ENCODE measurements around the gene CNN2.

Gene CNN2

DNA sequence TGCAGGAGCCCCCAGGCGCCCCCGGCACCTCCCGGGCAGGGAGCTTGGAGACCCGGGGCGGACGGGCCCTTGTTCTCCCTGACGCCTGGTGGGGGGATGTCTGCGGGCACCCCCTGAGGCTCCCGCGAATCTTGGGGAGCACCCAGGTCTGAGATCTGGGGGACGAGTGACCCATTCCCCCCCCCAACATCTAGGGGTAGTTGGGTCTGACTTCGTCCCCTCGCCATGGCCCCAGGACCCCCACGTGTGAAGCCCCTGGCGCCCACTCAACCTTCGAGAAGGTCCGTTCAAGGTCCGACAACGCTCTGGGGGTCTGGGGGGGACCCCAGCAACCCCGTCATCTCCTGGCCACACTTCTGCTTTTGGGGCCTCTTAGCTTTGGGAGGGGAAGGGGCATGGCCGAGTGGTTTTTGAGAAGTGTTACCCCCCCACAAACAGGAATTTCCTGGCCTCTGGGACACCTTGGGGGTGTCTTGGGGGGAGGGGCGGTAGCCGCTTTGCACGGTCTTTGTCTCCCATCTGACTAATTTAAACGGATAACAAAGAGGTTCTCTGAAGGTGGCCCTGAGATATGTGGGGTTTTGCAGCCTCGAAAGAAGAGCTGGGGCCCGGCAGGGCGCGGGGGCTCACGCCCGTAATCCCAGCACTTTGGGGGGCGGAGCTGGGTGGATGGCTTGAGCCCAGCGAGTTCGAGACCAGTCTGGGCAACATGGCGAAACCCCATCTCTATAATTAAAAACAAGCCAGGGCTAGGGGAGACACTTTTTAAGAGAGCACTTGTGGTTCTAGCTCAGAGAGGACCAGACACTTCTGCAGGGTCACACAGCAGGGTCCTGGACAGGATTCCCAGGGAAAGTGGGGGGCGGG lies 608 bp downstream of the CNN2 start:
- DNase-seq (ENCODE audit: low spot score): peak; percentile 47

DNA sequence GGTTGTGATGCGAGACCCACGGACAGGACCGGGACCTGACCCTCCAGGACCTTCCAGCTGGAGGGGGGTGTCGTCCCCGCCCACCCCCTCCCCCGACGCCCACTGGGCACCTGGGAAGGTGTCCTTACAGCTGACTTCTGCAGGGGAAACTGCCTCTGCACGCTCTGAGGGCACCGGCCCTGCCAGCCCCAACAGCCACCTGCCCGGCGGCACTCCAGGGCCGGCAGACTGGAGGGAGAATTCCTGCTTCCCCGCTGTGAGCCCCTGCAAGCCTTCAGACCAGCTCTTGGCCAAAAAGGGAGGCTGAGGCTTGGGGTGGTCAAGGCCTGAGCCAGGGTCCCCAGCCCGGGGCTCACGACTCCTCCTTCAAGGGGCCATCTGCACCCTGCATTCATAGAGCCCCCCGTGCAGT lies 1.2 kb downstream of the CNN2 start:
- peak; percentile 45 for DNase-seq (ENCODE audit: low spot score)

DNA sequence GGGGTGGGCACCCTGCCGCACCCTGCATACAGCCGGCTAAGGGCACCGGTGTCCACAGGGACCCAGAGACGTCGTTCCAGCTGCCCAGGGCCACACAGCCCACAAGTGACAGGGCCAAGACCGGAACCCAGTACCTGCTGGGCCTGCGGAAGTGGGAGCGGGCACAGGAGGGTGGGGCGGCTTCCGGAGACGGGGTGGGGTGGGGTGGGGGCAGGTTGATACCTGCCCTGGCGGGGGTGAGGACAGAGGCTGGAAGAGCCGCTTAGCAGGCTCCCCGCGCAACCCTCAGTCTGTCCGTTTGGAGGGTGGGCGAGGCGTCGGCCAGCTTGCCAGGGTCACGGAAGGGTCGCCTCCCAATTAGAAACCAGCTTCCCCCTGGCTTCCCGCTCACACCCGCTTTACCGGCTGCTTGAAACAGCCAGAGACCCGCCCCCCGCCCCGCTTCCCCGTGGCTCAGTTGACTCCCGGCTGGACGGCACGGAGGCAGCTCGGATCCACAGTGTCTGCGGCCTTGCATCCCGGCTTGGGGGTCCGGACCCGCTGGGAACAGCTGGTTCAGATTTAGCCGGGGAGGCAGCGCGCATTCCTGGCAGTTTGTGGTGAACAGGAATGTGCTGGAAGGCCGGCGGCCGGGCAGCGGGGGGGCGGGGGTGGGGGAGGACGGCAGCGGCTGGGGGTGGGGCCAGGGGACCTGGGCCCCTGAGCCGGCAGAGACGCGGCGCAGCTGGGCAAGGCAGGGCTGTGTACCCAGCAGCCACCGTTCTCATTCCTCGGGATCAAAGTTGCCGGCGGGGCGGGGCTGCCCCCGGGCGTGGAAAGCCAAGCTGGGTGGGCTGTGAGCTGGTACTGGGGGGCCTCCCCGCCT lies 1.9 kb downstream of the CNN2 start:
- peak; percentile 64 for DNase-seq (ENCODE audit: low spot score)

DNA sequence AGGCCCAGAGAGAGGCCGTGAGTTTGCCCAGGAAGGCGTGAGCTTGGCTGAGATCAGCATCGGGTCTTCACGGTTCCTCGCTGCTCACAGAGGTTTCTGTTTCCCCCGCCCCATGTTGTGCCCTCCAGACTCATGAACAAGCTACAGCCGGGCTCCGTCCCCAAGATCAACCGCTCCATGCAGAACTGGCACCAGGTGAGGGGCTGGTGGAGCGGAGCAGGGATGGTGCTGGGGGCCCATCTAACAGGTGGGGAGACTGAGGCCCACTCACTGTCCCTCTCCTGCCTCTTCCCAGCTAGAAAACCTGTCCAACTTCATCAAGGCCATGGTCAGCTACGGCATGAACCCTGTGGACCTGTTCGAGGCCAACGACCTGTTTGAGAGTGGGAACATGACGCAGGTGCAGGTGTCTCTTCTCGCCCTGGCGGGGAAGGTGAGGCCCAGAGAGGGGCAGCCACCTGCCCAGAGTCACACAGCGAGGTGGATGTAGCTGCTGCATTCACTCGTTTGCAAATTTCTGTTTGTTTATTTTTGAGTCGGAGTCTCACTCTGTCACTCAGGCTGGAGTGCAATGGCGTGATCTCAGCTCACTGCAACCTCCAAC lies 6.0 kb downstream of the CNN2 start:
- no peak for DNase-seq (ENCODE audit: low spot score)

DNA sequence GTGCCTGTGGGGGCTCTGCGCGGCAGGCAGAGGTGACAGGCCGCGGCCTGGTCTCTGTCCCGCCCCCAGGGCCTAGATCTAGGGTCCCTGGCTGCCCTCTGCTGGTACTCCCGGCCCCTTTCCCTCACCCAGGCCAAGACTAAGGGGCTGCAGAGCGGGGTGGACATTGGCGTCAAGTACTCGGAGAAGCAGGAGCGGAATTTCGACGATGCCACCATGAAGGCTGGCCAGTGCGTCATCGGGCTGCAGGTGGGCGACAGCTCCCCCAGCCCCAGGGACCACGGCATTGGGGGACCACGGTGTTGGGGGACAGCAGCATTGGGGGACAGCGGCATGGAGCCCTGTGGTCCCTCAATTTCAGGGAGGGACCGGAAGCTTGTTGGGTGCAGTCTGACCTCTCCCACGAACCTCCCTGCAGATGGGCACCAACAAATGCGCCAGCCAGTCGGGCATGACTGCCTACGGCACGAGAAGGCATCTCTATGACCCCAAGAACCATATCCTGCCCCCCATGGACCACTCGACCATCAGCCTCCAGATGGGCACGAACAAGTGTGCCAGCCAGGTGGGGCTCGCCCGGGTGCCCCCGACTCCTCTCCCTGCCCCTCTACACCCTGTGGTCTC lies 9.7 kb downstream of the CNN2 start:
- DNase-seq (ENCODE audit: low spot score): no peak

DNA sequence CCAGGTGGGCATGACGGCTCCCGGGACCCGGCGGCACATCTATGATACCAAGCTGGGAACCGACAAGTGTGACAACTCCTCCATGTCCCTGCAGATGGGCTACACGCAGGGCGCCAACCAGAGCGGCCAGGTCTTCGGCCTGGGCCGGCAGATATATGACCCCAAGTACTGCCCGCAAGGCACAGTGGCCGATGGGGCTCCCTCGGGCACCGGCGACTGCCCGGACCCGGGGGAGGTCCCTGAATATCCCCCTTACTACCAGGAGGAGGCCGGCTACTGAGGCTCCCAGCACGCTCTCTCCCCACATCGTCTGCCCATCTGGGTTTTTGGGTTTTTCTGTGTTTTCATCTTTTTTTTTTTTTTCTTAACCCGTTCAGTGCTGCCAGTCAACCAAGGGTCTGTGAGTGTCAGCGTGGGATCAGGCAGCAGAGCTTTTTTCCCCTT lies 11.2 kb downstream of the CNN2 start:
- DNase-seq (ENCODE audit: low spot score): no peak

DNA sequence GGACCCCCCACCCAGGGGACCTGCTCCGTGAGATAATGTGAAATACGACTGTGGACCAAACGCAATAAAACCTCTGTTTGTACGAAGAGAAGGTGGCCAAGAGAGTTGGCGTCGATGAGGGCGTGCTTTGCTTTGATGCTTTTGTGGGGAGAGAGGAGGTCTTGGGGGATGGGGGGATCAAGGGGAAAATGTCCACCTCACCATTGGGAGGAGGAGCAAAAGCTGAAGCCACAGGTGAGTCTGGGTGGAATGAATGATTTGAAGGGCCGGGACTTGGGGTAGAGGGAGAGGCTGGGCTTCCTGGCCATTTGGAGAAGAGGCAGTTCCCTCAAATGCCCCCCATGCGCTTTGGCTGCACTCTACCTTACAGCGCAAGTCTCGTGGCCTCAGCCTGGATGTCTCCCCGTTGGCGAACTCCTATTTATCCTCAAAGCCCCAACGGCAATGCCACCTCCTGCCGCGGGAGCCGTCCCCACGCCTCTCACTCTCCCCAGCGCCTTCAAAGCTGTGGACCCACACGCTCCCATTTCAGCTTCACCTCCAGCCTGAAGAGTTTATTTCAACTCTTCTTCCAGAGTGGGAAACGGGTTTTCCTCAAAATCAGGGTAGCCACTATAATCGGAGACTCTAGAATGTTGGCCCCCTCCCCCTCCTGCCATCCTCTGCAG lies 12.7 kb downstream of the CNN2 start:
- no peak for DNase-seq (ENCODE audit: low spot score)

DNA sequence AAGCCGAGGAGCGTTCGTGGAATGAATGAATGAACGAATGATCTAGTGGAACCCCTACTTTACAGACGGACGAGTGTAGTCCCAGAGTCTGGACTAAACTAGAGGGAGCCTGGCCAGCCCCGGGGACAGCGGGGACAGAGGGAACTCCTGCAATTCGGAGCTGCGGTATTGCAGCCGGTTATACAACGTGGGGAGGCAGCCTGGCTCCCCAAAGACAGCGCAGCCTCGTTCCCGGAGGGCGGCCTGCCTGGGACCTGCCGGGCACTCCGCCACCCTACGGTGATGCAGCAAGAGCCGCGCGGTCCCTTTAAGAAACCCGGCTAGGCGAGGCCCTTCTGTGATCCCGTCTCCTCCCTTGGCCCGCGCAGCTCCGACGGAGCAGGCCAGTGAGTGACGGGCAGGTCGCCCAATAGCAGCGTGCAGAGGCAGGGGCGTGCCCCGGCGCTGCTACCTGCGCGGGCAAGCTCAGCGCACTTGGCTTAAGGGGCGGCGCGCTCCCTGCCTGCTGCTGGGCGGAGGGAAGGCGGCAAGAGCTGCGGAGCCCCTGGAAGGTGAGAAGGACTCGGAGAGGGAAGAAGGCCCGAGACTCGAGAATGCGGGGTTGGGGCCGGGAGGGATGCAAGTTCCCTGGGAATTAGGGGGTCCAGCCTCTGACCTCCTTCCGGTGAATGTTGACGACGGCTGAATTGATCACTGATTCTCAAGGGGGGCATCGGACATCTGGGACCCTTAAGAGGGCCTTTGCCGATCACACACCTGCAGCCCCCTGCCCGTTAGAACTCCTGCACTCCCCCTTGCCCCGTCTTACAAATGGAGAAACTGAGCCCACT lies 13.5 kb downstream of the CNN2 start, which contains the start of gene ABCA7:
Gene ABCA7, plus strand, starts transcription at position 462 of the 830 bp plus-strand sequence. CDS start 1,255 bp downstream, outside the sequence.
- DNase-seq (ENCODE audit: low spot score): peak; percentile 93

DNA sequence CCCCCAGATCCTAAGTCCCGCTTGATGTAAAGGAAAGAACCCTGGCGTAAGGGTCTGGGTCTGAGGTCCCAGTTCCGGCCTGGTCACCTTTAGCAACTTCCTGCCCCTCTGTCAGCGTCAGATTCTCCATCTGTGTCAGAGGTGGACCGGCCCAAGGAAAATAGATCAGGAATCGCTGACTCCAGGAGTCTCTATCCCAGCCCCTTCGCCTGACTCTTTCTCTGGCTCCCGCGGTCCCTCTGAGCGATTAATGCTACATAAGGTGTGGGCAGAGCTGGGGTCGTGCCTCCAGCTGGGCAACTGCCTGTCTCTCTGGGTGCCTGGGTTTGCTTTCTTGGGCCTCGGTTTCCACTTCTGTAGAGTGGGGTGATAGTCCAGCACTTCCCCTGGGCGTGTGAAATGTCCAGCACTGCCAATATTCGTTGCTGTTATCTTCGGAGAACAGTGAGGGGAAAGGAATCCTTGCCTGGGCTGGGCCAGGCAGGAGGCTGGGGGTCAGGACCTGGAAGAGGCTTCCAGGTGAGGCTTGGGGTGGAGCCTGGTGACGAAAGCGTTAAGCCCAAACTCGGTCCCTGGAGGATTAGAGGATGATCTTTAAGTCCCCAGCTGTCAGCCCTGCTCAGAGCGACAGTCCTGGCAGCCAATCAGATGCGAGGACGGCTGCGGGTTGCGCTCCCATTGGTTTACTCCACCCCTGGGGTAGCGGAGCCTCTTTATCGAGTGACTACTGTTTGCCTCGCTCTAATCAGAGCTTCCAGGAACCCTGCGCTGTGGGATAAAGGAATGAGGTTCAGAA lies 14.3 kb downstream of the CNN2 start:
- DNase-seq (ENCODE audit: low spot score): peak; percentile 99

DNA sequence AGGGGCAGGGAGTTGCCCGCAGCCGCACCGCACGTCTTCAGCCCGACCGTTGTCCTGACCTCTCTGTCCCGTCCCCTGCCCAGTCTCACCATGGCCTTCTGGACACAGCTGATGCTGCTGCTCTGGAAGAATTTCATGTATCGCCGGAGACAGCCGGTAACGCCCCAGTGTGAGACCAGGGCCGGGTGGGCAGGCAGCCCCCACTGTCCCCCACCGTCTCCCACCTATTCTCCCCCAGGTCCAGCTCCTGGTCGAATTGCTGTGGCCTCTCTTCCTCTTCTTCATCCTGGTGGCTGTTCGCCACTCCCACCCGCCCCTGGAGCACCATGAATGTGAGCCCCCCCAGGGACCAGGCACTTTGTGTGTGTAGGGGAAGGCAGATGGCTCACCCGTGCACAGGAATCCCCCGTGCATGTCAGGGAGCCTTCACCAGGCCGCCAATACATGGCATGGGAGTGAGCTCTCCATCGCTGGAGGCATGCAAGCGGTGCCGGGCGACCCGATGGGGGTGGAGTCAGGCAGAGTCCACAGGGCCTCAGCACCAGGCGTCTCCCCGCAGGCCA lies 14.9 kb downstream of the CNN2 start:
- DNase-seq (ENCODE audit: low spot score): no peak

DNA sequence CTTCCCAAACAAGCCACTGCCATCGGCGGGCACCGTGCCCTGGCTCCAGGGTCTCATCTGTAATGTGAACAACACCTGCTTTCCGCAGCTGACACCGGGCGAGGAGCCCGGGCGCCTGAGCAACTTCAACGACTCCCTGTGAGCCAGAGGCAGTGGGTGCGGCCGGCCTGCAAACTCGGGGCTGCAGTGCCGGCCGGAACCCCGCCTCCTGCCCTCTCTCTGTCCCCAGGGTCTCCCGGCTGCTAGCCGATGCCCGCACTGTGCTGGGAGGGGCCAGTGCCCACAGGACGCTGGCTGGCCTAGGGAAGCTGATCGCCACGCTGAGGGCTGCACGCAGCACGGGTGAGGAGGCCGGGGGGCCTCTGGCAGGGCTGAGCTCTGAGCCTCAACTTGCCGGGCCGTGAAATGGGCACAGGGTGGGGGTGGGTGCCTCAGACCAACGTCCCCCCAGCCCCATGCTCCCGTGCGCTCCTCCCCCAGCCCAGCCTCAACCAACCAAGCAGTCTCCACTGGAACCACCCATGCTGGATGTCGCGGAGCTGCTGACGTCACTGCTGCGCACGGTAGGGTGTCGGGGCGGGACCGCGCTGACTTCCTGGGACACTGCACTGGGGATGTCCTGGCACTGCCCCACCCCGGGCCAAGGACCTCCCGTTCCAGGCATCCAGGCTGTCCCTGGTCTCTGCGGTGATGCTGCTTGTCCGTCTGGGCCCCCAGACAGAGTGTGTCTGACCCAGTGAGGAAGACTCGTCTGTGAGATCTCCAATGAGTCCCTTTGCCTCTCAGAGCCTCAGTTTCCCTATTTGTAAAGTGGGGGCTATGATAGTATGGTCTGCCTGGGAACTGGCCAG lies 15.7 kb downstream of the CNN2 start:
- DNase-seq (ENCODE audit: low spot score): no peak

DNA sequence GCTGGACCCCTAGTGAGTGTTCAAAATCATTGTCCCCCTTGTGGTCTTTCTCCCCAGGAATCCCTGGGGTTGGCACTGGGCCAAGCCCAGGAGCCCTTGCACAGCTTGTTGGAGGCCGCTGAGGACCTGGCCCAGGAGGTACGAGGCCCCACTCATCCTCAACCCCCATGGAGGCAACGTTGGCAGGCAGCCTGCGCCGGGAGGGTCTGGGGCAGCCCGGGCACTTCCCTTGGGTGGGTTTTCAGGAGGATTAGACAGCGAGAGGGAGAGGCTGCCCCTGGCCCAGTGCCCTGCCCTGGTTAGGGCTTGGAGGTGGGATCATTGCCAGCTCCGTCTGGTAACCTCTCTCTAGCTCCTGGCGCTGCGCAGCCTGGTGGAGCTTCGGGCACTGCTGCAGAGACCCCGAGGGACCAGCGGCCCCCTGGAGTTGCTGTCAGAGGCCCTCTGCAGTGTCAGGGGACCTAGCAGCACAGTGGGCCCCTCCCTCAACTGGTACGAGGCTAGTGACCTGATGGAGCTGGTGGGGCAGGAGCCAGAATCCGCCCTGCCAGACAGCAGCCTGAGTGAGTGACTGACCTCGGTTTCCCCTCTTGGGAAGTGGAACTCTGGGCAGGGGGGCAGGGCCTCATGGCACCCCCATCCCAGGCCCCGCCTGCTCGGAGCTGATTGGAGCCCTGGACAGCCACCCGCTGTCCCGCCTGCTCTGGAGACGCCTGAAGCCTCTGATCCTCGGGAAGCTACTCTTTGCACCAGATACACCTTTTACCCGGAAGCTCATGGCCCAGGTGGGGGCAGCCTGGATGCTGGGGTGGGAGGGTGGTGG lies 16.5 kb downstream of the CNN2 start:
- no peak for DNase-seq (ENCODE audit: low spot score)

DNA sequence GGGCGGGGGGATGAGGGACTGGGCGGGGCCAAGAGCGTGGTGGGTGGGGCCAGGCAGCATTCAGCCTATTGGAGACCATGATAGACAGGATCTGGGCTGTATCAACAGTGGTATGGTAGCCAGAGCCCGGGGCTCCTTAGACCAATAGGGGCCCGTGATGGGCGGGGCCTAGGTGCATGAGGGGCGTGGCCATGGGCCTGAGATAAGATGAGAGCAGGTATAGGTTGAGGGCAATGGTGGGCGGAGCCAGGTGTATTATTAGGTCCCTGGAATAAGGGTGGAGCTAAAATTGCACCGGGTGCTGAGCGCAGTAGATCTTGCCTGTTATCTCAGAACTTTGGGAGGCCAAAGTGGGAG lies 18.8 kb downstream of the CNN2 start:
- peak; percentile 74 for DNase-seq (ENCODE audit: low spot score)

DNA sequence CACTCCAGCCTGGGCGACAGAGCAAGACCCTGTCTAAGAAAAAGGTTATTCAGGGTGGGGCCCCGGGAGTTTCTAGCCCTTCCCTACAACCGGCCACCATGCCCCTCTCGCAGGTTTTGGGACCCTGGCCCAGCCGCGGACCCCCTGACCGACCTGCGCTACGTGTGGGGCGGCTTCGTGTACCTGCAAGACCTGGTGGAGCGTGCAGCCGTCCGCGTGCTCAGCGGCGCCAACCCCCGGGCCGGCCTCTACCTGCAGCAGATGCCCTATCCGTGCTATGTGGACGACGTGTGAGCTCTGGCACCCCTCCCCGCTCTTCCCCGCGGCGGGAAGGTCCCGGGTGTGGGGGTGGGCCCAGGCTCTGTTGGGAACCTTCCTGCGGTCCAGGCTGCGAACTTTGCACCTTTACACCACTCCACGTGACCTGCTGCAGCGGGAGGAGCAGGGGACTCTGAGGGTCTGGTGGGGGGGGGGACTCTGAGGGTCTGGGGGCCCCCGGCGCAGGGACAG lies 19.8 kb downstream of the CNN2 start:
- DNase-seq (ENCODE audit: low spot score): no peak

DNA sequence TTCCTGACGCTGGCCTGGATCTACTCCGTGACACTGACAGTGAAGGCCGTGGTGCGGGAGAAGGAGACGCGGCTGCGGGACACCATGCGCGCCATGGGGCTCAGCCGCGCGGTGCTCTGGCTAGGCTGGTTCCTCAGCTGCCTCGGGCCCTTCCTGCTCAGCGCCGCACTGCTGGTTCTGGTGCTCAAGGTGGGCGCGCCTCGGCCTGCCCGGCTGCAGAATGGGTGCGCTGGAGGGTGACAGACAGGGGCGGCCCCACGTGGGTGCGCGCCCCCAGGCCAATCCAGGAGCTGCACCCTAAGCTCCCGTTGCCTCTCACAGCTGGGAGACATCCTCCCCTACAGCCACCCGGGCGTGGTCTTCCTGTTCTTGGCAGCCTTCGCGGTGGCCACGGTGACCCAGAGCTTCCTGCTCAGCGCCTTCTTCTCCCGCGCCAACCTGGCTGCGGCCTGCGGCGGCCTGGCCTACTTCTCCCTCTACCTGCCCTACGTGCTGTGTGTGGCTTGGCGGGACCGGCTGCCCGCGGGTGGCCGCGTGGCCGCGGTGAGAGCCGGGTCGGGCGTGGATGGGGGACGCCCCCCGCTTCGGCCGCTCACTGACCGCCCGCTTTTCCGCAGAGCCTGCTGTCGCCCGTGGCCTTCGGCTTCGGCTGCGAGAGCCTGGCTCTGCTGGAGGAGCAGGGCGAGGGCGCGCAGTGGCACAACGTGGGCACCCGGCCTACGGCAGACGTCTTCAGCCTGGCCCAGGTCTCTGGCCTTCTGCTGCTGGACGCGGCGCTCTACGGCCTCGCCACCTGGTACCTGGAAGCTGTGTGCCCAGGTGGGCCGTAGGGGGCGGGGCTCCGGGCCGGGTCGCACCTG lies 20.7 kb downstream of the CNN2 start:
- no peak for DNase-seq (ENCODE audit: low spot score)

DNA sequence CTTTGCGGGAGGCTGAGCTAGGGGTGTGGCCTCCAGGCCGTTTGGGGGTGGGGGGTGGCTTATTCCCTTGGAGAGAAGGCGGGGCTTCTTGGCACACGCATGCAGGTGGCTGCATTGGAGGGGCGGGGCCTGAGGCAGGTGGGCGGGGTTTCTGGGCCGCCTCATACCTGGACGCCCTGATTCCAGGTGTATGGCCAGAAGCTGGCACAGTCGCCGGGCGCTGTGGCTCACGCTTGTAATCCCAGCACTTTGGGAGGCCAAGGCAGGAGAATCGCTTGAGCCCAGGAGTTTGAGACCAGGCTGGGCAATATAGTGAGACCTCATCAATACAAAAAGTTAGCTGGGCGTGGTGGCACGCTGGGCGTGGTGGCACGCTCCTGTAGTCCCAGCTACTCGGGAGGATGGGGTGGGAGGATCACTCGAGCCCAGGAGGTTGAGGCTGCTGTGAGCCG lies 21.3 kb downstream of the CNN2 start:
- no peak for DNase-seq (ENCODE audit: low spot score)

Measured in germinal center (tissue), 1 donor.